ENCODE measurements around the gene TTC28. TPM values are rescaled to one million over a fixed set of nuclear protein-coding genes. Genes with fewer than 3 reads are reported as not detected.

Gene TTC28
- total RNA-seq, 1 donor from 2014 or later, result 3.2 TPM

DNA sequence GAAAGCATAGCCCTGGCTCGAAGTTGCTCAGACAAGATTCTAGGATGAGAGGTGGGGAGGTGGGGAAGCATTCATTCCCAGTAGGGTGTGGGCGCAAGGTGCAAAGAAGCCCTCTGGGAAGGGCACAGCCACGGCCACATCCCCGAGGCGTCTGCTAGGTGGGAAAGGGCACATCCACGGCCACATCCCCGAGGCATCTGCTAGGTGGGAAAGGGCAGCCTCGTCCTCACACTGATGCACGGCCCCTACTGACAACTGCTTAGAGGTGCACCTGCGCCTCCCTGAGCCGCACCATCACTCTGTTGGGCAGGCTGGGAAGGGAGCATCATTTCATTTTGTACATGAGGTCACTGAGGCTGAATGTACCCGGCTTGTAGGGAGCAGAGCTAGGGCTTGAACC lies 666.0 kb downstream of the TTC28 start:
- no peak for DNase-seq (ENCODE audit: low read depth)

DNA sequence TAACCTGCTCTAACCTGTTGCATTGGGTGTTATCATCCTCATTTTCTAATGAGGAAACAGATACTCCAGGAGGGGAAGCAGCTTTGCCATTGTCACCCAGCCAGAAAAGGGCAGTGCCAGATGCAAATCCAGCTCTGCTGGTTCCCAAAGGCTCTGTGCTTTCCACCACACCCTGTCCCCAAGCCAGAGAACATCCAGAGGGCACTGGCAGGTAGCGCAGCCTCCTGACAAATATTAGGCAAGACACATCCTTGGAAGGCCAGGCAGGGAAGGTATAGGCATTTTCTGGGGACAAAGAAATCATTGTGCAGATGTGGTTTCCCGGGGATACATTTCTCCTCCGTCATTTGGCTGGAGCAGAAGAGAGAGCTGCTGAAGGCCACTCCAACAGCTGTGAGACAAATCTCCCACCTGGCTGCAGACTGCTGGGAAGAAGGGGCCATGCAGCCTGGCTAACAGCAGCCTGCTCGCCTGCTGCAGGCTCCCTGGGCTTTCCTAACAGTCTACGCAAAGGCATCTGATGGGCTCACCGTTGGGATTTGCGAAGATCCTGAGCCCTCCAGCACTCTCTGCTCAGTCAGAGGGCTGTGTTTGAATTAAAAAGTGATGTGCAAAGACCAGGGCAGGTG lies 666.7 kb downstream of the TTC28 start:
- no peak for DNase-seq (ENCODE audit: low read depth)

DNA sequence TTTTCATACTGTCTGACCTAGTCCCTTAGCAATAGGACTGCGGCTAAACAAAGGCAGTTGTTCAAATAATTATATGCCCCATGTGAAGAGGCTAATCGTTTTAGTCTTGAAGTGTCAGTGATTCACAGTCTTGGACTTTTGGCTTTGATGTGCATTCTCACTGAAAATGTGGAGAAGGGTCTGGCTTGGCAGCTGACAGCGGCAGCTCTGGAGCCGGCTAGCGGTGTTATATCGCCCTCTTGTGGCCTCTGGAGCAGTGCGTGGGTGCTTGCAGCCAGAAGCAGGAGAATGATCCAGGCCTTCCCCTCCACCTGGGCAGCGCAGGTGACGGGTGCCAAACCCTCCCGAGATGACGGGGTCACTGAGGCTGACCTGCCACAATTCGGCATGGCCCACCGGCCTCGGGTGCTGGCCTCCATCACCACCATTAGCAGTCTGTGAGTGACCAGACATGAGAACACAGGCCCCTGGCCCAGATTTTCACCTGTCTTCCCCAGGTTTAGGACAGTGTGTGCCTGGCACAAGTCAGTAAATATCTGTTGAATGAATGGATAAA lies 670.3 kb downstream of the TTC28 start:
- peak; percentile 80 for DNase-seq (ENCODE audit: low read depth)

DNA sequence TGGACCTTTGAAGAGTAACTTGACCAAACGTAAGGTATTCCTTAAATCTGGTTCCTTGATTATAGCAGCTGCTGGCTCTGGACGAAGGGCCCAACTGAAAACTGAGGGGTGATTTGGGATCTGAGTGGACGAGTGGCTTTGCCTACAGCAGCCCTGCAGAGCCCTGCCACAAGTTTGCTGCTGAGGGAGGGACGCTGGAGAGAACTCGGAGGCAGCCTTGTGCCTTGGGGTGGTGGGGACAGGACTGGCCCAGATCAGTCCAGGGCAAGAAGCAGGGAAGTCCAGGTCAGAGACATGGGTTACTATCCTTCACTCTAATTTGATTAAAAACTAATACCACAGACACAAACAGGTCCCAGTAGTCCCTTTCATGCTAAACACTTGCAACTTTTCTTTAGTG lies 671.0 kb downstream of the TTC28 start:
- DNase-seq (ENCODE audit: low read depth), result no peak

DNA sequence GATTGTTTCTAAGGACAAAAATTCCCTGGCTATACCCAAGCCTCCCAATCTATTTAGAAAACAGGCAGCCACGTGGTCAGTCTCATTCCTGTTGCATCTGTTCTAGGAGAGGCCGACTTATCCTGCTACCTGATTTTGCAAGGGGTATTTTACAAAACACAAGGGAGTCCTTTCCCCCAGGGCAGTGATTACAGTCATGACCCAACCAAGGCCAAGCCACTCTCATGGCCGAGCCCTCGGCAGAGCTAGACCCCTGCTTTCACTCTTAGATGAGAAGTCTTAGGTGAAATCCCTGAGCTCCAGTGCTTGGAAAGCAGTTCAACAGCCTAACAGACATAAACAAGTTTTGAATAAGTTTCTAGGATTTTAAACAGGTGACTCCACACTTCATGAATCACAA lies 671.6 kb downstream of the TTC28 start:
- DNase-seq (ENCODE audit: low read depth), result no peak

DNA sequence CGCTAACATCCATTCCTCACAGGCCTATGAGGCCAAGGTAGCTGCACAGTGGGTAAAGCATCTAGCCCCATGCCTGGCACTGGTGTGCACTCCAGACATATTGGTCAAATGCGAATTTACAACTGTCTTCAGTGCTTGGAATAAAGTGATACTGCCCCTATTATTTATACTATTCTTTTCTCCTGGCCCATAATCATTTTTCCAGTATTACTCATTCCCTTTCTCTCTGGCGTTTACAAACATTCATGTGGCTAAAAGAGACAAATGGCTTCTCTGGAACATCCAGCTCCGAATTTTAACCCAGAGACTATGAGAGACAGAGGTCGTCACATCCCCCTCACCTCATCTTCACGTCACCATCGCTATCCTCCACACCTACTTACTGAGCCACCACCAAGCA lies 673.4 kb downstream of the TTC28 start:
- DNase-seq (ENCODE audit: low read depth), result no peak

DNA sequence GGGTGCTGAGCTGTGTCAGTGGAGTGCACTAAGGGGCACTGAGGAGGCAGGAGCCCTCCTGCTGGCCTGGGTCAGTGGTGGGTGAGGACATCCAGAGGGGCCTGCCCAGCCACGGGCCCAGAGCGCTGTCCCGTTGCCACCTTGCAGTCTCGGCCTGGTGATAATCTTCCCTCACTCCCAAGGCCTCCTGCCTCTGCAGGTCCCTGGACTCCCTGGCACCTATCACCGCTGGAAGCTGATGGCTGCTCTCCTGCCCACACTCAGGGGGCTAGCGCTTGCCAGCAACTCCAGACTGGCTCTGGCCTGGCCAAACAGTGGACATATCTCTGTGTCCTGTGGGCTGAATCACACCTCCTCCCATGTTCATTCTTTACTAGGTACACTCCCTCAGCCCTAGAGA lies 674.1 kb downstream of the TTC28 start:
- DNase-seq (ENCODE audit: low read depth), result no peak

DNA sequence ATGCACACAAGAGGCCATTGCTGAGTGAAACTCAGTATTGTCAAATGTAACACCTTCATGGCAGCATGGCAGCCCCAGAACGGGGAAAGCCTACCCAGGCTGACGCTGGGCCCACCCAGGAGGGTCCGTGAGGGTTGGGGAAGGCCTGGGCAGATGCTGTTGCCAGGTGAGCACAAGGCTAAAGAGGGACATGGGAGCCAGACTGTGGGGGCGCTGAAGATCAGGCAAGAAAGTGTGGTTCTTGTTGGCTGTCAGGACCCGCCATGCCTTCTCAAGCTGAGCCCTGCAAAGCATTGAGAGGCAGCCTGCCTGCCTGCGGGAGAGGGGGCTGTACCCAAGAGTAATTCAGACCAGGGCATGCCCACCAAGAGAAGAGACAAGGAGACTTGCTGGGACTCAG lies 675.6 kb downstream of the TTC28 start:
- no peak for DNase-seq (ENCODE audit: low read depth)

DNA sequence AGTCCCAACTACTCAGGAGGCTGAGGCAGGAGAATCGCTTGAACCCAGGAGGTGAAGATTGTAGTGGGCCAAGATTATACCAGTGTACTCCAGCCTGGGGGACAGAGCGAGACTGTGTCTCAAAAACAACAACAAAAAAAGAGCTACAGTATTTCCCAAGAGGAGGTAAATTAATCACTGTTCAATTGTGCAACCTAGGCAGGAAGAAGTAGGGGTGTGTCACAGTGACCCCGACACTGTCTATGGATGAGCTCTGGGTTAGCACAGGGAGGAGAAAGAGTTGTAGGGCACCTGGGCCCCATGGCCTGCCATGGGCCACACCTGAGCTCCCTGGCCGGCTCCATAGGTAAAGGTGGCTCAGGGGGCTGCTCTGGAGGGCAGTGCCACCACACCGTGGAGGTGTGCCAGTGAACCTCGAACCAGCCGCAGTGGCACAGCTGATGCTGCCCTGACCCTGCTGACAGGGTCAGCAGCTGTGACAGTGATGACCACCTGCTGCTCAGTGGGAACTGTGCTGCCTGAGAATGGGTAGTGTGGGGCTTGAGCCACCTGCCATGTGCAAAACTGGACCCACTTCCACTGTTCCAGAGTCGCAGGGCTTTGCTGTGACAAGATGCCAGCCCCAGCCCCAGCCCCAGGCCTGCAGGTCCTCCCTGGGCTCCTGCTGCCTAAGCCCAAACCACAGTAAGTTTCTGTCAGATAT lies 676.6 kb downstream of the TTC28 start:
- DNase-seq (ENCODE audit: low read depth), result peak; percentile 83

DNA sequence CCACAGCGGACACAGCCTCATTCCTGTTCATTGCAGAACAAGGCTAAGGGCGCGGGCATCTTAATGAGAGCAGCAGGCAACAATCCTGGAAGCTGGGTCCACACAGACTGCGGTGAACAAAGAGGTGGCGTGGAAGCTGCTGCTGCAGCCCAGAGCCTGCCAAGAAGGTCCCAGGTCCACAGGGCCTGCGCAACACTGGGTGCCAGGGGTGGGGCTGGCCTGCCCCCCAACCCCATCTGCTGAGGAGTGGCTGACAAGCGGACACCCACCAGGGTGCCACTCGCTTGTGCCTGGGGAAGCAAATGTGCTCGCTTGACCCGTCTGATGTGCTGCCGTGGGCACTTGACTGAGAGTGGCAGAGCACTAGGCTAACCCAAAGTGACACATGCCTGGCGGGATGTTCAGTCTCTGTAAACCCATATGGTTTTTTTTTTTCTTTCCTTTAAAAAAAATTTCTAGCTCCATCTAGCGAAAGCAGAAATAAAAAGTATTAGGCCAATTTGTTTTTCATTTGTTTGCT lies 677.4 kb downstream of the TTC28 start:
- DNase-seq (ENCODE audit: low read depth), result no peak

DNA sequence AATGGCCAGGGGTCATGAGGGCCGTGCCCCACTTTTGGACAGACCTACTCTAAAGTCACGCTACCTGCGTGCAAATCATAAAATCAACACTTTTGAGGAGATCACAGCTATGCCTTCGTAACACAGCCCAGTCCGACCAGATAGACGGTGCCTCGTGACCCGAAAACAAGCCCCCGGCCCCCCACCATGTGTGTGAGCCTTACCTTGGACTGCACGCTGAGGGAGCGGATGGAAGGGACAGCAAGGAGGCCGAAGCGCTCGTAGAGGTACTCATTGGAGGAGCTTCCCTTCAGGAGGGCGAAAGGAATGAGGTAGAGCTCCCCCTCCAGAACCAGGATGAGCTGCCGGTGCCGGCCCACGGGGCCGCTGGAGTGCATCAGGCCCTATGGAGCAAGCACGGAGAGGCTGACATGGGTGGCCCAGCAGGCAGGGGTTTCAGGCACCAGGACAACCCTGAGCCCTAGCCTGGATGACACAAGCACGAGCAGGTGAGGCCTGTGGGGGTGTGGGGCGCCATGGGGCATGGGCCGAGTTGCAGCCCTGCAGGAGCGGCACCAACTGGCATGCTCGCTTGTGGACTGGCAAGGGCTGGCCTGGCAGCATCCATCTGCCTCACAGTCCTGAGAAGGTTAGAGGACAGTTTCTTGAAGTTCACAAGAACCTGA lies 678.3 kb downstream of the TTC28 start:
- no peak for DNase-seq (ENCODE audit: low read depth)

DNA sequence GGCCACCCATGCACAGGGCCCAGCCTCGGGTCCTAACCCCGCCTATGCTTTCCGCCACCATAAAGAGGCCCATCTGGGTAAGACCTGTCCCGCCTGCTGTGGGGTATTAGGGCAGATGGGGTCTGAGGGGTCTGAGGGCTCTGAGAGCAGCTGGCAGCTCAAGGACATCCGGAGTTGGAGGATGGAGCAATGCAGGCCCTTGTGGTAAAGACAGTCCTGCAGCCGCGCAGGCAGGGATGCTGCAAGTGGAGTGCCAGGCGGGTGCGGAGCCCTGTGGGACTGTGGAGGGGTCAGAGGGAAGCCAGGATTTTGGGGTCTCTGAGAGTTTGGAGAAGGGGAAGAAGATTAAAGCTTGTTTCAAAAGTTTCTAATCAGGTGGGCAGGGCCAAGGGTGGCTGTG lies 679.3 kb downstream of the TTC28 start:
- DNase-seq (ENCODE audit: low read depth), result no peak

DNA sequence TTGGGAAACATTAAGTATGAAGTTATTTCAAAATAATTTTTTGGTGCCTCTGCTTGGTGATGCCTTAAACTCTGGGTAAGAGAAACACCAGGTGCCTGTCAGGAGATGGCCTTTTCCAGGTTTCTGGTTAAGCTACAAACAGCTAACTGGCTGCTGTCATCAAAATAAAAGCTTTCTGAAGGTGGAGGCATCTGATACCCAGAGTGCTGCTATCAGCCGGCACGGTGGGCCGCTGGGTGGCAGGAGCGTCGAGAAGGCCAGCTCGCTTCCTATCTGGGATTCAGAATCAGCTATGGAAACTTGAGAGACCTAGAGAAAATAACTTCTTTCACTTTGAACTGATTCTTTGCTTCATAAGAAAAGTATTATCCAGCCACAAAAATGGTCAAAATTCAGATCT lies 679.8 kb downstream of the TTC28 start:
- no peak for DNase-seq (ENCODE audit: low read depth)

DNA sequence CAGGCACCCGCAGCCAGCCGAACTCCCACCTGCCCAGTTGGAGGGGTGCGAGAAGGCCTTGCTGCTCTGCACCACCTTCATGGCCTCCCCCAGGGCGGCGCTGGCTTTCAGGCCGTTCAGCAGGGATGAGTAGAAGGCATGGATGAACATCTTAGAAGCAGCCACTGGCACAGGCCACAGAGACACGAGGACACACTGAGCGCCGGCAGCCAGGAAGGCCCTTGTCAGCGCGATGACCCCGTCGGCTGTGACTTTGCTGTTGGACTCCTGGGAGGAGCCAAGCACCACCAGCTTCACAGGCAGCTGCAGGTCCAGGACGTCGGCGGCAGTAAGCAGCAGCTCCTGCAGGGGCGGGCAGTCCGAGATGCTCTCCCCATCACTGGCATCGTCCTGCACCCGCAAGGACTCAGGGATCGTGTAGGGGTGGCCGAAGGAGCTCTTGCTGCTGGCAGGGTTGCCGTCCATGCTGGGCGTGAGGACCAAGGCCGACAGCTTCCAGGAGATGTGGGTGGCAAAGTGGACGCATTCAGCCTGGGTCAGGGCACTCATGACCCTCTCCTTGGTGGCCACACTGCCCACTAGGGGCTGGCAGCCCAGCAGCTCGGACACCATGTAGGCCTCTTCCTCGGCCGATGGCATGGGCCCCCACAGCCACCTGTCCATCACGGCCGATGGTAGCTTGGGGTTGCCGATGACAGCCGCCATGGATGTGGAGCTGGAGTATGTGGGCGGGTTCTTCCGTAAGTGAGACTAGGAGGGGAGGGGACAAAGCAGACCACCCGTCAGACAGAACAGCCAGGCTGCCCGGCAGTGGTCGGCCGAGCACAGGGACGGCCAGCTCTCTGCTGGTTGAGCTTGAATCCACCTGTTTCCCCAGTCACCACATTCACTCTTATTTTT lies 680.9 kb downstream of the TTC28 start:
- no peak for DNase-seq (ENCODE audit: low read depth)

DNA sequence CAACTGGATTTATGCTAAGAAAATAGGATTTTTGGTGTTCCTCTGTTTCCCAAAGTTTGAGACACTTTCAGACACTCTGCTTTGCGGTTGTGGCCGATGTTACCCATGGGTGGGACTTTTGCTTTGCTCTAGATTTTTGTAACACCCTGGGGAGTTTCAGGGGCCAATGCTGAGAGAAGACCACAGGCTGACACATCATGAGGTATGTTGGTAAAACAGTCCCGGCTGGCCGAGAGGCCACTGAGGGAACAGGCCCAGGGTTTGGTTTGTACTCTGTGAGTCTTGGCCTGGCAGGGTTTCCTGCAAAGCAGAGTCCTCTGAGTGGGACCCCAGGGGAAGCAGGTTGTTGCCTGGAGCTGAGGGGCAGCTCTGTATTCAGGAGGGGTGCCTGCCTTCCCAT lies 682.1 kb downstream of the TTC28 start:
- DNase-seq (ENCODE audit: low read depth), result peak; percentile 61

DNA sequence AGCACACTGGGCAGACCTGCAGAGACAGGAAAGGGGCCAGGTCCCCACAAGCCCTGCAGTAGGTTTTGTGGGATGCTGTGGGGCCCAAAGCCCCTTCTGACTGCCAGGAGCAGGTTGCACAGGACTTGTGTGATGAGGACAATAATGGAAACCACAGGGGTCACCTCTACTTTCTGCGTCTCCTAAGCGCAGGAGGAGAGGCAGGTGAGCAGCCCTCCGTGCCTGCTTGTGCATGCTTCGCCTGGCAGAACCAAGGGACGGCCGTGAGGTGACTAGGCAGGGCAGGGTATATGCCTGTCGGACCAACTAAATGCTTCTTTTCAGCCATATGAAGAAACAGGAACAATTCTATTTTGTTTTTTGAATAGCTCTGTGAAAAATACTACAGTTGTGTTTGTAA lies 682.7 kb downstream of the TTC28 start:
- no peak for DNase-seq (ENCODE audit: low read depth)

DNA sequence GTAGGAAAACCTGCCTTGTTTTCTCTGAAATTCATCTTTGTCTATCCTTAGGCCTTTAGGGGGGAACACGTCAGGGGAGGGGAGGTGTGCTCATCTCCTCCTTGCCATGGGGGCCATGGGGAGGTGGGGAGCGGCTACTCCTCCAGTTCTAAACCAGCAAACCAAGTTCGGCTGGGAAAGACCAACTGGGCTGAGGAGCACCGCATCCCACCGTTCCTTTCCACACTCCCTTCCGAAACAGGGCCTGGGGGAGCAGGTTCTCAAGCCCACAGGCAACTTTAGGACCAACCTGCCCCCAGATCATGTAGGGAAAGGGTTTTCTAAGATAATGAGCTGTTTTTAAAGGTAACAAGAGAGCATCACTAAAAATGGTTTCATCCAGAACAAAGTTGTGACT lies 683.1 kb downstream of the TTC28 start:
- DNase-seq (ENCODE audit: low read depth), result no peak

DNA sequence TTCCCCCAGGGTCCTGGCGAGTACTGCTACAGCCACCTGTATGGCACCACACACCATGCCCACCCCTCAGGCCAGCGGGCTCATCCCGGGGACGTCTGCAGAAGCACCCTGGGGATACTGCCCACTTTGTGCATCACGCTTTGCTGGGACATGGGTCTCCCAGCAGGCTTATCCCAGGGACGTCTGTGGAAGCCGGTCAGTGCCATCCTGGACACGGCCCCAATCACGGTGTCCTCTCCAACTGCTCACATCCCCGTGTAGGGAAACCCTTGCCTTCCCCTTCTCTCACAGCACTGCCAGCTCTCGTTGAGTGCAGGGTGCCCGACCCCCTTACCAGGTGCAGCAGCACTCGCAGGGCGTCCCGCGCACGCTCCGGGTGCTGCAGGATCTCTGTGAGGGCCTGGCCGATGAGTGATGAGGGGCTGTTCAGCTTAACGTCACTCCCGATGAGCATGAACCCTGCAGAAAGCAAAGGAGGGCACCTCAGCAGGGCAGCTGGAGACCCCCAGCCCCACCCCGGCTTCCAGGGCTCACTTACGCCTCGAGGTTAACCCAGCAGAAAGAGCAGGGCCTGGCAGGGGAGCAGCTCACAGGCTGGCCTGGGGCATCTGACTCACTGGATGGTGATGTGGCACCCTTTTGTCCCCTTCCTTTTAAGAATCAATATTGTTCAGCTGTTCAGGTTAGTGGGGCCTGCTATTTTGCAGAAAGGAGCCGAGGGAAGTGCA lies 683.7 kb downstream of the TTC28 start:
- DNase-seq (ENCODE audit: low read depth), result no peak

DNA sequence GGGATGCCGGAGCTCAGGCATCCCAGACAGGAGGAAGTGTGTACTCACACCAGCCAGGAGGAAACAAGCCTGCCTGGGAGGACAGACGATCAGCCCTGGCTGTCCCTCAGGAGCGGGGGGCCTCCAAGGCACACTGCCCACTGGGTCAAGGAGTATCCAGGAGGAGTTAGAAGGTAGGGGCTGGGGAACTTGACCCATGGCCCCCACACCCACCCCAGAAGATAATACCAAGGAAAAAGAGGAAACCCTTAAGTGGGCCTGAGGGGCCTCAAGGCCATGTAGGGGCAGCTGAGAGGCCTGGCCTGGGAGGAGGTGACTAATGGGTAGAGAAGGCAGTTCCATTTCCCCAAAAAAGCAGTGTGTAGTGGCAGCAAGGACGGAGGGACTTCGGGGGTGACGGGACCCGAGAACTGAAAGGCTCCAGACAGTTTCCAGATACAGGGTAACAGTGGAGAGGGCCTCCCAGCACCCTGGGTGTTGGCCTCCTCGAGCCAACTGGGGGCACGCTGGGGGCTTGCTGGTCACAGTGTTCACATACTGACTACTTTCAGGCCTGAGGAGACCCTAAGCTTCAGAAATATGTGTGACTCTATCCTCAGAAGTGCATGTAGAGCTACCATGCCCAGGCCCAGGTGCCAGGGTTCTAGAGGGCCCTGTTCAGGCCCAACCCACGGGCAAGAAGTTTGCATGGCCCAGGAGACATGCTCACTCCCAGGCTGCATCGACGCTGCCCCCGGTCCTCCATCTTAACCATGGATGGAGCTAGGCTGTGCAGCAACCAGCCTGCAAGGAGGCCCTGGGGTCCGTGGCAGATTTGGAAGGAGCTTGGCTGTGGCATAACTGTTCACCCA lies 684.9 kb downstream of the TTC28 start:
- DNase-seq (ENCODE audit: low read depth), result no peak
